Endothelial cell of umbilical vein (primary cell): Measurements from ENCODE around the gene MEX3D. TPM values are rescaled to one million over a fixed set of nuclear protein-coding genes. Genes with fewer than 3 reads are reported as not detected.
"Not testable (repeated sequence)": the region's sequence is repeated elsewhere in the genome, so short reads cannot be mapped to it uniquely, and the experiment has no call there.

Experiments
- BruUV-seq: library from RNA; stranded (reverse); fragments of 400-500 nt; replicated peaks from 2 replicates; lab custom pipeline; 2021; lab: Mats Ljungman, UMichigan
- CTCF ChIA-PET: fragments of 300-600, 350-600 bp; sonication (Branson Sonifier 250); formaldehyde crosslinking; loops from one replicate; lab custom pipeline; 2021; ENCODE audit warnings: antibody characterized with exemption, inconsistent platforms; lab: Charles Lee
- POLR2A ChIA-PET: fragments of 300-600, 350-600 bp; sonication (Branson Sonifier 250); formaldehyde crosslinking; loops from one replicate; lab custom pipeline; 2021; ENCODE audit warnings: antibody characterized with exemption, inconsistent platforms; lab: Charles Lee
- DNase-seq: peaks from one replicate; pipeline ENCODE4 v3.0.0-alpha.2; 2011; ENCODE audit warnings: low read depth, low spot score
- FAIRE-seq: peaks from 2 replicates; lab custom pipeline; 2011; peaks lifted over from hg19 to GRCh38; lab: Jason Lieb, UNC
- H2AFZ ChIP-seq: 2 replicates; pipeline ENCODE4 v1.6.0; 2012; ENCODE audit warnings: low read depth, low read length, control low read depth, inconsistent platforms
- H3K27ac ChIP-seq: 2 replicates; pipeline ENCODE4 v1.5.1; 2011; ENCODE audit warnings: low read depth, mild to moderate bottlenecking, control low read depth, low read length, moderate library complexity; ENCODE audit not compliant: insufficient read depth
- H3K27me3 ChIP-seq, 2 experiments: 2 replicates each; pipeline versions ENCODE4 v1.6.0 to v1.6.1; 2011; ENCODE audit warnings: low read length in 2 of 2, mixed read lengths in 1 of 2; ENCODE audit not compliant: control insufficient read depth in 2 of 2, insufficient read depth in 2 of 2
- H3K36me3 ChIP-seq, 2 experiments: 2 replicates in 1 of 2; 3 replicates in 1 of 2; pipeline ENCODE4 v1.5.1; 2011; ENCODE audit warnings: low read length in 2 of 2, mild to moderate bottlenecking in 1 of 2, moderate library complexity in 1 of 2; ENCODE audit not compliant: control insufficient read depth in 2 of 2, insufficient read depth in 2 of 2; ENCODE audit errors: extremely low read depth in 1 of 2
- H3K4me1 ChIP-seq: 3 replicates; pipeline ENCODE4 v1.5.1; 2011; ENCODE audit warnings: mild to moderate bottlenecking, low read length; ENCODE audit not compliant: control insufficient read depth, insufficient read depth; ENCODE audit errors: extremely low read depth
- H3K4me2 ChIP-seq: 2 replicates; pipeline ENCODE4 v1.6.1; 2011; ENCODE audit warnings: low read length, control low read depth, mixed read lengths; ENCODE audit not compliant: insufficient read depth
- H3K4me3 ChIP-seq, 3 experiments: fragments of 200-600 bp in 1 of 3; sonication (generic), shearing (Covaris generic) in 1 of 3; replicated peaks in 1 of 3; 2 replicates each; pipeline ENCODE4 v1.5.1; 2011 to 2016; ENCODE audit warnings: control low read depth in 3 of 3, low read length in 3 of 3, mild to moderate bottlenecking in 2 of 3, inconsistent platforms in 1 of 3, low read depth in 1 of 3, moderate library complexity in 1 of 3; ENCODE audit not compliant: insufficient read depth in 1 of 3
- H3K79me2 ChIP-seq: 2 replicates; pipeline ENCODE4 v1.6.0; 2012; ENCODE audit warnings: low read length, inconsistent platforms; ENCODE audit not compliant: control insufficient read depth, insufficient read depth
- H3K9ac ChIP-seq: replicated peaks from 2 replicates; pipeline ENCODE3; 2011; ENCODE audit warnings: low read length, control low read depth; ENCODE audit not compliant: insufficient read depth; ENCODE audit errors: extremely low read depth
- H3K9me1 ChIP-seq: replicated peaks from 3 replicates; pipeline ENCODE4 v1.6.0; 2011; ENCODE audit warnings: mild to moderate bottlenecking, low read length; ENCODE audit not compliant: control insufficient read depth, insufficient read depth; ENCODE audit errors: extremely low read depth
- H3K9me3 ChIP-seq: replicated peaks from 2 replicates; pipeline ENCODE4 v1.5.1; 2012; ENCODE audit warnings: low read length, inconsistent platforms; ENCODE audit not compliant: control insufficient read depth, insufficient read depth
- H4K20me1 ChIP-seq: replicated peaks from 2 replicates; pipeline ENCODE3; 2011; ENCODE audit warnings: mild to moderate bottlenecking, low read length; ENCODE audit not compliant: control insufficient read depth, insufficient read depth; ENCODE audit errors: extremely low read depth
- CTCF ChIP-seq, 2 donors: IDR thresholded peaks; 1 replicate in 1 of 2; 2 replicates in 1 of 2; pipeline ENCODE4 v1.5.1; 2011; ENCODE audit warnings: low read length in 2 of 2, mild to moderate bottlenecking in 2 of 2, moderate library complexity in 2 of 2, control low read depth in 1 of 2, inconsistent platforms in 1 of 2, low read depth in 1 of 2; ENCODE audit not compliant: insufficient read depth in 1 of 2; ENCODE audit errors: extremely low read depth in 1 of 2
- EZH2 ChIP-seq: IDR thresholded peaks from 2 replicates; pipeline ENCODE4 v1.6.1; 2012; ENCODE audit warnings: borderline replicate concordance, low read depth, mild to moderate bottlenecking, moderate library complexity, low read length, inconsistent platforms; ENCODE audit not compliant: severe bottlenecking
- FOS ChIP-seq: IDR thresholded peaks from 2 replicates; pipeline ENCODE4 v1.6.1; 2011; ENCODE audit warnings: mild to moderate bottlenecking, low read length, moderate library complexity, borderline replicate concordance; ENCODE audit not compliant: insufficient read depth
- GATA2 ChIP-seq: IDR thresholded peaks from 2 replicates; pipeline ENCODE4 v1.7.0; 2011; ENCODE audit warnings: low read depth, mild to moderate bottlenecking, moderate library complexity, mixed read lengths, low read length; ENCODE audit not compliant: insufficient read length, insufficient read depth
- JUN ChIP-seq: IDR thresholded peaks from 2 replicates; pipeline ENCODE4 v1.6.1; 2011; ENCODE audit warnings: borderline replicate concordance, low read depth; ENCODE audit not compliant: insufficient read length, insufficient read depth
- MYC ChIP-seq: IDR thresholded peaks from one replicate; pipeline ENCODE4 v1.6.1; 2011; ENCODE audit warnings: mild to moderate bottlenecking, low read depth, low read length
- POLR2A ChIP-seq: IDR thresholded peaks from 2 replicates; pipeline ENCODE4 v1.6.1; 2012; ENCODE audit warnings: low read depth, mild to moderate bottlenecking, control low read depth, low read length
- POLR2AphosphoS5 ChIP-seq: IDR thresholded peaks from 2 replicates; pipeline ENCODE4 v1.6.1; 2012; ENCODE audit warnings: low read depth, mild to moderate bottlenecking, control low read depth, low read length, moderate library complexity; ENCODE audit not compliant: insufficient read depth
- dilution Hi-C: fragments of 300-500 bp; cut with MboI; formaldehyde crosslinking; loops from one replicate; pipeline ENCODE4 v1.15.0; 2019; ENCODE audit warnings: low sequenced_read_pairs; ENCODE audit not compliant: extremely low pct_ligation_motif_present
- intact Hi-C: fragments of 100-400 bp; cut with micrococcal nuclease; formaldehyde crosslinking; loops from one replicate; pipeline ENCODE4 v1.10.0; 2022
- polyA plus RNA-seq, 4 experiments: library from polyadenylated mRNA; depleted of rRNA in 3 of 4; stranded (reverse) in 3 of 4; unstranded in 1 of 4; fragments of >200 nt; gene quantifications; 2 replicates each; pipeline versions ENCODE4 v1.2.1 to v1.2.3, GENCODE V29; 2011 to 2012; ENCODE audit warnings: missing spikeins in 1 of 4
- total RNA-seq: library from RNA; stranded (reverse); gene quantifications from 2 replicates; pipeline ENCODE4 v1.2.3, GENCODE V29; 2021

Gene MEX3D
- total and polyA plus RNA-seq, 2 donors (not counting 3 experiments of a cell fraction or from before 2014, with no cell fraction given) = 30.0 to 96.7 TPM

GRCh38 chr19:1540365-1540925, 27.7 kb downstream of the MEX3D start:
- no peak for FAIRE-seq
- TF ChIP-seq POLR2A = no peak
- TF ChIP-seq GATA2 = no peak
- no peak for TF ChIP-seq POLR2AphosphoS5
- no peak for TF ChIP-seq MYC
- TF ChIP-seq FOS = no peak
- TF ChIP-seq CTCF (IDR thresholded peaks at IDR 0.05; ENCODE audit: extremely low read depth in 1 of 2, insufficient read depth in 1 of 2, low read depth in 1 of 2, low read length in 2 of 2) = no peak
- no peak for TF ChIP-seq JUN
- no peak for TF ChIP-seq EZH2
- H3K4me3 ChIP-seq = no peak overlapping the region
- H3K27ac ChIP-seq = no peak overlapping the region
- H3K36me3 ChIP-seq = no peaks in the 10 kb centered on the region
- no peaks in the 10 kb centered on the region for H3K9me3 ChIP-seq
- H3K9me1 ChIP-seq = no peaks in the 10 kb centered on the region
- H3K9ac ChIP-seq = no peak overlapping the region
- no peaks in the 10 kb centered on the region for H3K27me3 ChIP-seq
- intact Hi-C loops = no loop called here
- no peak overlapping the region for H3K4me2 ChIP-seq
- dilution Hi-C loops = no loop called here
- POLR2A ChIA-PET = no interaction called here
- no peak for DNase-seq
- no peaks in the 10 kb centered on the region for H3K4me1 ChIP-seq
- no peaks in the 10 kb centered on the region for H3K79me2 ChIP-seq
- BruUV-seq = no TSS peak
- no peak overlapping the region for H2AFZ ChIP-seq
- no peaks in the 10 kb centered on the region for H4K20me1 ChIP-seq
- CTCF ChIA-PET = no interaction called here

- DNase-seq, H3K79me2 ChIP-seq, FAIRE-seq, CTCF ChIA-PET, dilution Hi-C loops, H3K9me1 ChIP-seq, H3K27me3 ChIP-seq, BruUV-seq, H3K4me2 ChIP-seq, H3K9ac ChIP-seq, H3K4me1 ChIP-seq, H3K36me3 ChIP-seq, H3K27ac ChIP-seq, intact Hi-C loops, H2AFZ ChIP-seq, H3K4me3 ChIP-seq, H4K20me1 ChIP-seq, H3K9me3 ChIP-seq: not testable (repeated sequence)
- POLR2A ChIA-PET = interaction anchor here (0.7 kb wide), 1 partner anchor 142 kb away, joined by 6 read pairs; no protein-coding TSS in a partner anchor
These were observed 28.4 kb downstream of the MEX3D start for GRCh38 chr19:1539749-1540148.
